ENCODE data around the gene RNASEH1.

DNA sequence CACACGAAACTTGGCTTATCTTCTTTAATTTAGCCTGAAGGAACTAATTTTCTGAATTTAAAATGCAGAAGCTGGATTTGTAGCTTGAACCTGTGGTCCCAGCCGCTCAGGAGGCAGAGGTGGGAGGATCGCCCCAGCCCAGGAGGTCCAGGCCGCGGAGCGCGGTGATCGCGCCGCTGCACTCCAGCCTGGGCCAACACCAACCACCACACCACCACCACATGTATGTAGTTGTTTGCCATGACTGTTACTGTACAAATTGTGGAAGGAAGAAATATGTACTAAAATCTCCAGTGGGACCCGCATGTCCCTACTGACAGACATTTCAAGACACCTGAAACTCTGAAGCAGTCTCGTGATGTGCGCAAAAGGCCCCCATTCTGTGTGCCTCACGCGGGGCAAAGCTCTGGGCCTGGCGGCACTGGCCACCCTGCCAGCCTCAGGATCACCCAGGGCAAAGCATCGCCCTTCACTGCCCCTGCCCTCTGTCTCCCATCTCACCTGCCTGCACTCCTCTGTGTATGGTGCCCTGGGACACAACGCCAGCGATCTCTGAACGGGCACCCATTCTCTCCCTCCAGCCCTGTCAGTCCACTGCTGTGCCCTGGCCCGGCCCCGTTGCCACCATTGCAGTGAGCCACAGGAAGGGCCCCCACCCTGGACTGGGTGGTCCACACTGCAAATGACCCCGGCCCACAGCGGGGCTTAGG is 28.7 kb downstream of the RNASEH1 start:
- TF ChIP-seq, protein P1, sequence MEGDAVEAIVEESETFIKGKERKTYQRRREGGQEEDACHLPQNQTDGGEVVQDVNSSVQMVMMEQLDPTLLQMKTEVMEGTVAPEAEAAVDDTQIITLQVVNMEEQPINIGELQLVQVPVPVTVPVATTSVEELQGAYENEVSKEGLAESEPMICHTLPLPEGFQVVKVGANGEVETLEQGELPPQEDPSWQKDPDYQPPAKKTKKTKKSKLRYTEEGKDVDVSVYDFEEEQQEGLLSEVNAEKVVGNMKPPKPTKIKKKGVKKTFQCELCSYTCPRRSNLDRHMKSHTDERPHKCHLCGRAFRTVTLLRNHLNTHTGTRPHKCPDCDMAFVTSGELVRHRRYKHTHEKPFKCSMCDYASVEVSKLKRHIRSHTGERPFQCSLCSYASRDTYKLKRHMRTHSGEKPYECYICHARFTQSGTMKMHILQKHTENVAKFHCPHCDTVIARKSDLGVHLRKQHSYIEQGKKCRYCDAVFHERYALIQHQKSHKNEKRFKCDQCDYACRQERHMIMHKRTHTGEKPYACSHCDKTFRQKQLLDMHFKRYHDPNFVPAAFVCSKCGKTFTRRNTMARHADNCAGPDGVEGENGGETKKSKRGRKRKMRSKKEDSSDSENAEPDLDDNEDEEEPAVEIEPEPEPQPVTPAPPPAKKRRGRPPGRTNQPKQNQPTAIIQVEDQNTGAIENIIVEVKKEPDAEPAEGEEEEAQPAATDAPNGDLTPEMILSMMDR (IDR thresholded peaks at IDR 0.05), result no peak
- TF ChIP-seq POLR2A (IDR thresholded peaks at IDR 0.05), result no peak

All from ovary (tissue), 3 donors.